Activated CD4-positive, alpha-beta T cell treated with anti-CD3 and anti-CD28 coated beads for 36 hours (primary cell): ENCODE results near the gene IL23A. TPM values are rescaled to one million over a fixed set of nuclear protein-coding genes. Genes with fewer than 3 reads are reported as not detected.
A peak's percentile ranks its signal among the peaks of the same experiment; 100 is the strongest.
"Not testable (repeated sequence)": the region's sequence is repeated elsewhere in the genome, so short reads cannot be mapped to it uniquely, and the experiment has no call there.

Experiments used
- ATAC-seq: fragments of 200-7000 bp; cut with Tn5 transposase; one replicate; pipeline ENCODE4 v1.10.0; 2021; ENCODE audit warnings: mild to moderate bottlenecking, moderate library complexity
- CTCF ChIA-PET: fragments of 350-600 bp; sonication (Branson Sonifier 250); formaldehyde crosslinking; loops from one replicate; lab custom pipeline; 2021; ENCODE audit warnings: antibody characterized with exemption; lab: Charles Lee
- POLR2A ChIA-PET: fragments of 350-600 bp; sonication (Branson Sonifier 250); formaldehyde crosslinking; loops from one replicate; lab custom pipeline; 2021; ENCODE audit warnings: antibody characterized with exemption, inconsistent platforms; lab: Charles Lee
- DNase-seq: peaks from one replicate; pipeline ENCODE4 v3.0.0-alpha.2; 2020
- H3K27ac Mint-ChIP-seq: one replicate; pipeline ENCODE4 v1.8.0; 2021; ENCODE audit warnings: mixed read lengths
- H3K27me3 Mint-ChIP-seq: one replicate; pipeline ENCODE4 v1.8.0; 2021; ENCODE audit warnings: mixed read lengths
- H3K36me3 Mint-ChIP-seq: one replicate; pipeline ENCODE4 v1.8.0; 2021; ENCODE audit warnings: low read depth, mixed read lengths
- H3K4me1 Mint-ChIP-seq: one replicate; pipeline ENCODE4 v1.8.0; 2021; ENCODE audit warnings: mixed read lengths
- H3K4me3 Mint-ChIP-seq: one replicate; pipeline ENCODE4 v1.8.0; 2021; ENCODE audit warnings: mild to moderate bottlenecking, moderate library complexity, mixed read lengths
- H3K9me3 Mint-ChIP-seq: one replicate; pipeline ENCODE4 v1.8.0; 2021; ENCODE audit warnings: low read depth, mixed read lengths
- intact Hi-C, 2 experiments: fragments of 100-400 bp; cut with DNase I in 1 of 2; cut with micrococcal nuclease in 1 of 2; formaldehyde crosslinking; loops; one replicate each; pipeline versions ENCODE4 v1.14.2 to v1.15.1; 2022 to 2024; cut with DNase I, micrococcal nuclease
- total RNA-seq, 2 experiments: library from RNA; stranded (reverse); gene quantifications; one replicate each; pipeline ENCODE4 v1.2.3, GENCODE V29; 2021

IL23A gene
- total RNA-seq, 2 experiments from 2014 or later, result 18.5 to 21.6 TPM

- H3K27me3 Mint-ChIP-seq, result no peaks in the 10 kb centered on the region
- H3K4me1 Mint-ChIP-seq, result peaks cover 55% of the 10 kb centered on the region
- ChIA-PET CTCF (interaction anchor here (0.6 to 1.3 kb wide), 5 partner anchors 11 to 1247 kb away, joined by 3 to 4 read pairs (median 3); partner anchors contain the start of gene STAT2), POLR2A (interaction anchor here (0.7 to 3.2 kb wide), 2 partner anchors 21 to 119 kb away, joined by 7 to 16 read pairs; partner anchors contain the start of gene CNPY2)
- H3K4me3 Mint-ChIP-seq, result no peak overlapping the region
- peaks cover 14% of the 10 kb centered on the region for H3K36me3 Mint-ChIP-seq
- intact Hi-C loops, result loop anchor here in 1 of 2 experiments (10.0 kb wide), 2 partner anchors 388 to 748 kb away; partner anchors contain the start of genes NAB2 and NACA
- peak overlapping the region; percentile 38 for H3K27ac Mint-ChIP-seq
- ATAC-seq, result no peak
- DNase-seq, result no peak
- no peaks in the 10 kb centered on the region for H3K9me3 Mint-ChIP-seq
These were observed 2.1 kb upstream of the IL23A start for GRCh38 chr12:56336361-56337167.

GRCh38 chr12:56337753-56338251 is 882 bp upstream of the IL23A start:
- no peak for DNase-seq
- ATAC-seq, result no peak
- H3K9me3 Mint-ChIP-seq, result no peaks in the 10 kb centered on the region
- intact Hi-C loops, result loop anchor here (1.0 to 10.0 kb wide), 8 partner anchors 21 to 747 kb away; partner anchors contain the start of genes STAT2 (in 2 of the 2), CS (in 1 of the 2), NAB2 (in 1 of the 2) and NACA (in 1 of the 2)
- H3K27ac Mint-ChIP-seq, result peak overlapping the region; percentile 83
- POLR2A ChIA-PET, result interaction anchor here (0.6 to 3.2 kb wide), 5 partner anchors 16 to 831 kb away, joined by 3 to 27 read pairs (median 7); partner anchors contain the start of genes CNPY2 and STAT2
- peak overlapping the region; percentile 73 for H3K4me3 Mint-ChIP-seq
- H3K36me3 Mint-ChIP-seq, result peaks cover 22% of the 10 kb centered on the region
- H3K27me3 Mint-ChIP-seq, result no peaks in the 10 kb centered on the region
- CTCF ChIA-PET, result interaction anchor here (0.7 to 1.5 kb wide), 8 partner anchors 10 to 476 kb away, joined by 3 to 6 read pairs (median 4); partner anchors contain the start of genes ANKRD52, RBMS2 and STAT2
- H3K4me1 Mint-ChIP-seq, result peaks cover 51% of the 10 kb centered on the region

- peak overlapping the region; percentile 73 for H3K4me3 Mint-ChIP-seq
- ATAC-seq (no peak), DNase-seq (no peak)
- H3K9me3 Mint-ChIP-seq, result no peaks in the 10 kb centered on the region
- CTCF ChIA-PET, result interaction anchor here (0.7 to 1.5 kb wide), 7 partner anchors 8 to 131 kb away, joined by 3 to 6 read pairs (median 3); partner anchors contain the start of gene STAT2
- peak overlapping the region; percentile 97 for H3K27ac Mint-ChIP-seq
- H3K36me3 Mint-ChIP-seq, result peaks cover 30% of the 10 kb centered on the region
- intact Hi-C loops, result loop anchor here (2.0 to 10.0 kb wide), 3 partner anchors 22 to 746 kb away; partner anchors contain the start of genes NAB2 (in 1 of the 2) and NACA (in 1 of the 2)
- peaks cover 47% of the 10 kb centered on the region for H3K4me1 Mint-ChIP-seq
- POLR2A ChIA-PET, result interaction anchor here (0.6 to 3.2 kb wide), 4 partner anchors 21 to 1153 kb away, joined by 3 to 27 read pairs (median 10); partner anchors contain the start of genes CNPY2 and STAT2
- no peaks in the 10 kb centered on the region for H3K27me3 Mint-ChIP-seq
These were observed 406 bp downstream of the IL23A start for GRCh38 chr12:56339158-56339422.

GRCh38 chr12:56341616-56342015 is 2.9 kb downstream of the IL23A start:
- Mint-ChIP-seq H3K4me1 (peaks cover 41% of the 10 kb centered on the region), H3K27me3 (no peaks in the 10 kb centered on the region), H3K4me3 (no peak overlapping the region), H3K27ac (peak overlapping the region; percentile 15), H3K36me3 (peaks cover 40% of the 10 kb centered on the region), H3K9me3 (no peaks in the 10 kb centered on the region)
- ChIA-PET CTCF (interaction anchor here (0.9 to 2.3 kb wide), 2 partner anchors 19 to 115 kb away, joined by 3 to 15 read pairs; partner anchors contain the start of gene STAT2), POLR2A (interaction anchor here (0.9 to 1.4 kb wide), 2 partner anchors 25 to 41 kb away, joined by 3 to 4 read pairs; partner anchors contain the start of gene CNPY2)
- intact Hi-C loops, result no loop called here
- DNase-seq (no peak), ATAC-seq (no peak)

GRCh38 chr12:56342290-56342689 is 3.6 kb downstream of the IL23A start:
- H3K27me3 Mint-ChIP-seq, H3K27ac Mint-ChIP-seq, ATAC-seq, H3K4me3 Mint-ChIP-seq, H3K9me3 Mint-ChIP-seq, intact Hi-C loops, DNase-seq: not testable (repeated sequence)
- ChIA-PET CTCF (interaction anchor here (0.5 to 2.3 kb wide), 3 partner anchors 18 to 571 kb away, joined by 3 to 15 read pairs (median 3); partner anchors contain the start of gene STAT2), POLR2A (interaction anchor here (0.6 to 1.4 kb wide), 3 partner anchors 12 to 54 kb away, joined by 3 to 5 read pairs (median 4); partner anchors contain the start of gene CNPY2)
- Mint-ChIP-seq H3K36me3 (peaks cover 44% of the 10 kb centered on the region), H3K4me1 (peaks cover 38% of the 10 kb centered on the region)

- H3K4me3 Mint-ChIP-seq, result no peak overlapping the region
- H3K9me3 Mint-ChIP-seq, result no peaks in the 10 kb centered on the region
- ChIA-PET CTCF (interaction anchor here (0.6 to 2.3 kb wide), 4 partner anchors 8 to 117 kb away, joined by 3 to 12 read pairs (median 6); partner anchors contain the start of genes IL23A and STAT2), POLR2A (interaction anchor here (0.6 to 0.7 kb wide), 3 partner anchors 31 to 64 kb away, joined by 4 to 12 read pairs (median 5); partner anchors contain the start of gene CNPY2)
- H3K27ac Mint-ChIP-seq, result no peak overlapping the region
- ATAC-seq (peak; percentile 35), DNase-seq (peak; percentile 56)
- peaks cover 3% of the 10 kb centered on the region for H3K4me1 Mint-ChIP-seq
- intact Hi-C loops, result no loop called here
- no peaks in the 10 kb centered on the region for H3K27me3 Mint-ChIP-seq
- H3K36me3 Mint-ChIP-seq, result peaks cover 62% of the 10 kb centered on the region
These were observed 8.0 kb downstream of the IL23A start for GRCh38 chr12:56346675-56347074.

GRCh38 chr12:56347255-56347654 is 8.6 kb downstream of the IL23A start:
- H3K27ac Mint-ChIP-seq, H3K27me3 Mint-ChIP-seq, H3K9me3 Mint-ChIP-seq, intact Hi-C loops, H3K4me3 Mint-ChIP-seq, DNase-seq, H3K4me1 Mint-ChIP-seq, ATAC-seq: not testable (repeated sequence)
- POLR2A ChIA-PET, result interaction anchor here (0.6 to 0.7 kb wide), 3 partner anchors 13 to 63 kb away, joined by 5 to 12 read pairs (median 9); no protein-coding TSS in a partner anchor
- H3K36me3 Mint-ChIP-seq, result peaks cover 58% of the 10 kb centered on the region
- CTCF ChIA-PET, result interaction anchor here (0.6 to 2.3 kb wide), 3 partner anchors 9 to 12 kb away, joined by 3 to 12 read pairs (median 6); partner anchors contain the start of genes IL23A and STAT2

- no peak overlapping the region for H3K4me3 Mint-ChIP-seq
- ChIA-PET POLR2A (no interaction called here), CTCF (interaction anchor here (0.6 to 0.9 kb wide), 2 partner anchors 11 to 100 kb away, joined by 3 to 4 read pairs; no protein-coding TSS in a partner anchor)
- intact Hi-C loops, result no loop called here
- H3K36me3 Mint-ChIP-seq, result peaks cover 46% of the 10 kb centered on the region
- H3K4me1 Mint-ChIP-seq, result peaks cover 3% of the 10 kb centered on the region
- H3K27me3 Mint-ChIP-seq, result no peaks in the 10 kb centered on the region
- no peaks in the 10 kb centered on the region for H3K9me3 Mint-ChIP-seq
- H3K27ac Mint-ChIP-seq, result peak overlapping the region; percentile 14
- ATAC-seq (no peak), DNase-seq (no peak)
These were observed 10.1 kb downstream of the IL23A start for GRCh38 chr12:56348776-56349175.

GRCh38 chr12:56350662-56351061 is 12.0 kb downstream of the IL23A start:
- Mint-ChIP-seq H3K36me3 (peaks cover 59% of the 10 kb centered on the region), H3K9me3 (no peaks in the 10 kb centered on the region), H3K27me3 (no peaks in the 10 kb centered on the region), H3K4me1 (peaks cover 3% of the 10 kb centered on the region), H3K4me3 (no peak overlapping the region), H3K27ac (no peak overlapping the region)
- POLR2A ChIA-PET, result interaction anchor here (1.6 kb wide), 1 partner anchor 9 kb away, joined by 8 read pairs; the partner anchor contains the start of gene STAT2
- intact Hi-C loops, result no loop called here
- ATAC-seq, result no peak
- DNase-seq, result no peak
- CTCF ChIA-PET, result interaction anchor here (0.6 to 1.2 kb wide), 5 partner anchors 9 to 957 kb away, joined by 3 read pairs; partner anchors contain the start of gene STAT2

GRCh38 chr12:56351325-56351724 is 12.6 kb downstream of the IL23A start:
- ATAC-seq (no peak), DNase-seq (no peak)
- ChIA-PET CTCF (interaction anchor here (0.6 to 1.2 kb wide), 5 partner anchors 9 to 958 kb away, joined by 3 read pairs; partner anchors contain the start of gene STAT2), POLR2A (interaction anchor here (1.6 kb wide), 1 partner anchor 8 kb away, joined by 8 read pairs; the partner anchor contains the start of gene STAT2)
- H3K27ac Mint-ChIP-seq, result no peak overlapping the region
- H3K27me3 Mint-ChIP-seq, result no peaks in the 10 kb centered on the region
- H3K4me1 Mint-ChIP-seq, result peaks cover 3% of the 10 kb centered on the region
- intact Hi-C loops, result no loop called here
- H3K9me3 Mint-ChIP-seq, result no peaks in the 10 kb centered on the region
- H3K36me3 Mint-ChIP-seq, result peaks cover 59% of the 10 kb centered on the region
- H3K4me3 Mint-ChIP-seq, result no peak overlapping the region
